Measurements from ENCODE around the gene RBMS3. TPM values are rescaled to one million over a fixed set of nuclear protein-coding genes. Genes with fewer than 3 reads are reported as not detected.

Gene RBMS3
- total and polyA plus RNA-seq, 2 of the 13 experiments (the other 11 are each of a cell fraction or from before 2014, with no cell fraction given), result not detected

DNA sequence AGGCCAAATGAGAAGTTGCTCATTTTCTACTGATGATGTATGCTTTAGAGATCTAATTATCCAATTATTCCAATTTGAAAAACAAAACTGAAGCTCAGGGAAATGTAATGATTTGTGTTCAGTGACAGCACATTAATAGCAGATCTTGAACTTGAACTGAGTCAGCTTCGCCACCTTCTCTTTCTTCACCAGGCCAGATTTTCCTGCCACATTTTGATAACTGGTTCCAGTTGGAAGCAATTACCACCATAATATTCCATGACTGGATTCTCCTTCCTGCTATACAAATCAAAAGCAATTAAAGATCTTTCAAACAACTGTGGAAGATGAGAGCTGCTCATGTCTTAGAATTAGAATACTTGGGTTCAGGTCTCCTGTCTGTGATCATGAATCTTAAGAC is 334.1 kb downstream of the RBMS3 start:
- Histone ChIP-seq H3K9ac (ENCODE audit: insufficient read depth, low read depth, low read length) (no peak overlapping the region), H2AFZ (ENCODE audit: low read length) (no peak overlapping the region), H4K20me1 (ENCODE audit: insufficient read depth, low read length) (no peaks in the 10 kb centered on the region), H3K36me3 (replicated peaks in 1 of 2; ENCODE audit: control insufficient read depth in 1 of 2, insufficient read depth in 2 of 2, low read length in 2 of 2) (no peaks in the 10 kb centered on the region), H3K79me2 (ENCODE audit: insufficient read depth, low read length) (no peaks in the 10 kb centered on the region), H3K4me2 (ENCODE audit: low read depth, low read length) (no peak overlapping the region), H3K4me1 (ENCODE audit: insufficient read depth, low read length) (no peaks in the 10 kb centered on the region), H3K27ac (ENCODE audit: extremely low read length, insufficient read depth, low read length) (no peak overlapping the region), H3K4me3 (replicated peaks in 1 of 3; ENCODE audit: insufficient read depth in 1 of 3, low read depth in 2 of 3, low read length in 3 of 3) (no peak overlapping the region), H3K9me3 (ENCODE audit: low read length) (no peaks in the 10 kb centered on the region), H3K27me3 (ENCODE audit: control insufficient read depth in 1 of 2, insufficient read depth in 2 of 2, low read length in 2 of 2) (no peaks in the 10 kb centered on the region)
- ATAC-seq (no peak), DNase-seq (ENCODE audit: low spot score) (no peak), FAIRE-seq (no peak)
- ChIA-PET CTCF (ENCODE audit: low intra/inter-chr PET ratio, low total read pairs) (no interaction called here), POLR2A (no interaction called here)
- WGBS (ENCODE audit: low lambda C conversion rate), result 42% methylated on average over 1 of the region's 1 CpG
- TF ChIP-seq TBP (CRISPR knock-in tag; IDR thresholded peaks at IDR 0.05) (no peak), REXO4 (CRISPR knock-in tag; IDR thresholded peaks at IDR 0.05; ENCODE audit: borderline replicate concordance) (no peak)
- TF ChIP-seq, protein P1, sequence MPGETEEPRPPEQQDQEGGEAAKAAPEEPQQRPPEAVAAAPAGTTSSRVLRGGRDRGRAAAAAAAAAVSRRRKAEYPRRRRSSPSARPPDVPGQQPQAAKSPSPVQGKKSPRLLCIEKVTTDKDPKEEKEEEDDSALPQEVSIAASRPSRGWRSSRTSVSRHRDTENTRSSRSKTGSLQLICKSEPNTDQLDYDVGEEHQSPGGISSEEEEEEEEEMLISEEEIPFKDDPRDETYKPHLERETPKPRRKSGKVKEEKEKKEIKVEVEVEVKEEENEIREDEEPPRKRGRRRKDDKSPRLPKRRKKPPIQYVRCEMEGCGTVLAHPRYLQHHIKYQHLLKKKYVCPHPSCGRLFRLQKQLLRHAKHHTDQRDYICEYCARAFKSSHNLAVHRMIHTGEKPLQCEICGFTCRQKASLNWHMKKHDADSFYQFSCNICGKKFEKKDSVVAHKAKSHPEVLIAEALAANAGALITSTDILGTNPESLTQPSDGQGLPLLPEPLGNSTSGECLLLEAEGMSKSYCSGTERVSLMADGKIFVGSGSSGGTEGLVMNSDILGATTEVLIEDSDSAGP (CRISPR knock-in tag; IDR thresholded peaks at IDR 0.05; ENCODE audit: borderline replicate concordance), result no peak
- intact Hi-C loops (cut with micrococcal nuclease; ENCODE audit: unreplicated experiment), result no loop called here
- in situ Hi-C loops (cut with HindIII; ENCODE audit: extremely low pct_ligation_motif_present, low pct_unique_long_range_greater_than_20kb), result no loop called here
- BruUV-seq (replicated peaks), result no TSS peak

DNA sequence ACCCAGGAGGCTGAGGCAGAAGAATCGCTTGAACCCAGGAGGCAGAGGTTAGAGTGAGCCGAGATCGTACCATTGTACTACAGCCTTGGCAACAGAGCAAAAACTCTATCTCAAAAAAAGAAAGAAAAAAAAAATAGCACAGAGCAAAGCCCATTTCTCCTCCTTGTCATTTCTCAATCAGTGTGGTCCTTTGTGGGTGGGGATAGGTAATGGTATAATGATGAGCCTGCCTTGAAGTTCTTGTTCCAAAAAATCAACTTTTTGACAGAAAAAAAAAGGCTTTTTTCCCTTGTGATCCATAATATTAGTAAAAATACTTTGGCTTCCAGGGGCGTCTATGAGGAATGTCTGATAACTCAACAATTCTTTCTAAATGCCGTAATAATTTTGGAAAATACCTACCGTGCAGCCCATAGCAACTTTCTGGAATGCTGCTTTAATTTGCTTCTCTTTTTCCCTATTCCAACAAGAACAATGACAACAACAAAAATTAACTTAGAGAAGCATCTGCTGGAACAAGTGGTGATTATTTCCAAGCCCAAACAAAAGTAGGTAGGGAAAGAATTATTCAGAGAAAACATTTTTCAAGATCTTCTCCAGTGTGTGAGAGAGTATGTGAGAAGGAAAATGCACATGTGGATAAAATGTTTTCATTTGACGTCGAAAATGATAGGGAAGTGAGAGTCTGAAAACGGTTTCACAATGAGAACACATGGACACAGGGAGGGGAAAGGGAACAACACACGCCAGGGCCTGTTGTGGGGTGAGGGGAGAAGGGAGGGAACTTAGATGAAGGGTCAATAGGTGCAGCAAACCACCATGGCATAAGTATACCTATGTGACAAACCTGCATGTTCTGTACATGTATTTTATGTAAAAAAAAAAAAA is 337.8 kb downstream of the RBMS3 start:
- no TSS peak for BruUV-seq (replicated peaks)
- ChIA-PET CTCF (ENCODE audit: low intra/inter-chr PET ratio, low total read pairs) (no interaction called here), POLR2A (no interaction called here)
- 11% methylated on average over 10 of the region's 10 CpGs for WGBS (ENCODE audit: low lambda C conversion rate)
- intact Hi-C loops (cut with micrococcal nuclease; ENCODE audit: unreplicated experiment), result no loop called here
- Histone ChIP-seq H3K4me3 (replicated peaks in 1 of 3; ENCODE audit: insufficient read depth in 1 of 3, low read depth in 2 of 3, low read length in 3 of 3) (no peak overlapping the region), H3K27ac (ENCODE audit: extremely low read length, insufficient read depth, low read length) (no peak overlapping the region), H3K9me3 (ENCODE audit: low read length) (no peaks in the 10 kb centered on the region), H3K36me3 (replicated peaks in 1 of 2; ENCODE audit: control insufficient read depth in 1 of 2, insufficient read depth in 2 of 2, low read length in 2 of 2) (no peaks in the 10 kb centered on the region), H2AFZ (ENCODE audit: low read length) (no peak overlapping the region), H3K9ac (ENCODE audit: insufficient read depth, low read depth, low read length) (no peak overlapping the region), H3K79me2 (ENCODE audit: insufficient read depth, low read length) (no peaks in the 10 kb centered on the region), H3K4me1 (ENCODE audit: insufficient read depth, low read length) (no peaks in the 10 kb centered on the region), H3K4me2 (ENCODE audit: low read depth, low read length) (no peak overlapping the region), H3K27me3 (ENCODE audit: control insufficient read depth in 1 of 2, insufficient read depth in 2 of 2, low read length in 2 of 2) (no peaks in the 10 kb centered on the region), H4K20me1 (ENCODE audit: insufficient read depth, low read length) (no peaks in the 10 kb centered on the region)
- no peak for FAIRE-seq
- in situ Hi-C loops (cut with HindIII; ENCODE audit: extremely low pct_ligation_motif_present, low pct_unique_long_range_greater_than_20kb), result no loop called here
- DNase-seq (ENCODE audit: low spot score), result no peak
- no peak for ATAC-seq
- TF ChIP-seq MYNN (CRISPR knock-in tag; IDR thresholded peaks at IDR 0.05; ENCODE audit: low read depth) (no peak), FOSL1 (CRISPR knock-in tag; IDR thresholded peaks at IDR 0.05; ENCODE audit: borderline replicate concordance) (no peak), SOX6 (IDR thresholded peaks at IDR 0.05) (no peak), SOX6 (CRISPR knock-in tag; IDR thresholded peaks at IDR 0.05) (no peak), MYC (CRISPR knock-in tag; IDR thresholded peaks at IDR 0.05; ENCODE audit: borderline replicate concordance) (no peak), ZNF260 (CRISPR knock-in tag; IDR thresholded peaks at IDR 0.05; ENCODE audit: borderline replicate concordance, low read depth) (no peak), ZFAT (CRISPR knock-in tag; conservative IDR thresholded peaks at IDR 0.05) (no peak), ZNF749 (CRISPR knock-in tag; IDR thresholded peaks at IDR 0.05; ENCODE audit: borderline replicate concordance) (no peak), NR2F2 (IDR thresholded peaks at IDR 0.05; ENCODE audit: borderline replicate concordance, low read depth) (no peak), TAF15 (IDR thresholded peaks at IDR 0.05; ENCODE audit: low read depth, low read length, poor library complexity, severe bottlenecking) (no peak), SNAI1 (CRISPR knock-in tag; IDR thresholded peaks at IDR 0.05; ENCODE audit: borderline replicate concordance) (no peak), FOXC1 (CRISPR knock-in tag; IDR thresholded peaks at IDR 0.05; ENCODE audit: borderline replicate concordance) (no peak), STAT5B (CRISPR knock-in tag; IDR thresholded peaks at IDR 0.05) (no peak), CEBPB (IDR thresholded peaks at IDR 0.05; ENCODE audit: borderline replicate concordance, low read depth, low read length) (no peak), ZNF180 (CRISPR knock-in tag; IDR thresholded peaks at IDR 0.05; ENCODE audit: borderline replicate concordance, low read depth) (no peak)
